ENCODE measurements around the gene WNK2.

The WNK2 gene

DNA sequence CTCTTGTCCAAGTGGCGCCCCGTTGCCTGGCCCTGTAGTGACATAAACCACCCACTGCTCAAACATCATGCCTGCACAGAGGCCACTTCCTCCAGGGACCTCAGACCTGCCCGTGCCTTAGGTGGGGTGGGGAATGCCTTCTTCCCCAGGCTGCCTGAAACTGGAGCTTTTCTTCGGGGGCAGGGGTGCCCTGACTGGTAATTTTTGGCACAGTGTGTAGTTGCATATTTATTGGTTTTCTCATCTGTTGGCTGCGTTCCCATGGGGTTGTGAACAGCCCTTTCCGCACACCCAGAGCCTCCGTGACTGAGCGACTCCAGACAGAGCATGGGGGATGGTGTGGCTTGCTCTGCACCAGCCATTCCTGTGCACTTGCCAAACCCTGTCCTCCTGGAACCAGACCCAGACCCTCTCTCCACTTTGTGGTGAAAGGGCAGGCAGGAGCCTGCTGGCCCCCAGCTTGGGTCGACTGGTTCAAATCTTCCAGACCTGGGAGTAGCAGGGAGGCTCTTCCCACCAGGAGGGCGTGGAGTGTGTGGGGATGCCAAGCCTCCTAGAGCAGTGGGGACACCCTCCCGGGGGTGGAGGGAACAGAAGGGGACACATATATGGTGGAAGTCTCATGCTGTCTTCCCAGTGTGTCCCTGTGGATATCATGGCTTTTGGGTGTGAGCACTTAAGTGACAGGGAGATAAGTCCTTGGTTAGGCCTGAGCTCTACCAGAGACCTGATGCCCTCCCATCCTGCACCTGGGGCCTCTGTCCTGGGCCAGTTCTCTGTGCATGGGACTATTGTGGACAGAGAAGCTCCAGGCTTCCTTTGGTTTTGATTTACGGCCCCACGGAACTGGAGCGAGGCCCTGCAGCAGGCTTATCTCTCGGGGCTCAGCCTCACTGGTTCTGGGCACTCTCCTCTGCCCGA is 39.6 kb downstream of the WNK2 start:
- no peak overlapping the region for H3K27ac Mint-ChIP-seq
- no peaks in the 10 kb centered on the region for H3K27me3 Mint-ChIP-seq
- H3K4me3 Mint-ChIP-seq: no peak overlapping the region
- no peak for DNase-seq
- H3K9me3 Mint-ChIP-seq: no peaks in the 10 kb centered on the region
- peaks cover 5% of the 10 kb centered on the region for H3K4me1 Mint-ChIP-seq (ENCODE audit: low read depth)
- no peaks in the 10 kb centered on the region for H3K36me3 Mint-ChIP-seq (ENCODE audit: low read depth)

GRCh38 chr9:93224591-93224990 is 40.7 kb downstream of the WNK2 start:
- DNase-seq: no peak
- Mint-ChIP-seq H3K27me3 (no peaks in the 10 kb centered on the region), H3K4me1 (ENCODE audit: low read depth) (peaks cover 5% of the 10 kb centered on the region), H3K27ac (no peak overlapping the region), H3K4me3 (no peak overlapping the region), H3K9me3 (no peaks in the 10 kb centered on the region), H3K36me3 (ENCODE audit: low read depth) (no peaks in the 10 kb centered on the region)

DNA sequence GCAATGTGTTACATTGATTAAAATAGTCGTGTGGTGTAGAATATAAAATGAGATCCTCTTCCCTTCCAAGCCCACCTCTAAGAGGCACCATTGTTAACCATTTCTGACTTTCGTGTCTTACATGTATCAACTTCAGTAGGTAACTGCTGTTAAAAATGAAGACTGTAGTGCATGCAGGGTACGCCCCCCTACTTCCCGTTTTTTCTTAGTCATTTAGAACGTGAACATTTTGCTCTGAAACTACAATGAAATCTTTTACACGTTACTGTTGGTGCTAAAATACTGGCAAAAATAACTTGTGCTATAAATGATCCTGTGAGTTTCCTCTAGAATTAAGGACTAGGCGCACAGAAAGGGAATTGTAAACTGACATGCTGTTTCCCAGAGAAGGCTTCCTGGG is 41.5 kb downstream of the WNK2 start:
- DNase-seq: no peak
- peaks cover 5% of the 10 kb centered on the region for H3K4me1 Mint-ChIP-seq (ENCODE audit: low read depth)
- no peak overlapping the region for H3K4me3 Mint-ChIP-seq
- no peaks in the 10 kb centered on the region for H3K36me3 Mint-ChIP-seq (ENCODE audit: low read depth)
- no peak overlapping the region for H3K27ac Mint-ChIP-seq
- no peaks in the 10 kb centered on the region for H3K9me3 Mint-ChIP-seq
- H3K27me3 Mint-ChIP-seq: no peaks in the 10 kb centered on the region

GRCh38 chr9:93225892-93226291 is 42.0 kb downstream of the WNK2 start:
- H3K27me3 Mint-ChIP-seq: peaks cover 3% of the 10 kb centered on the region
- no peaks in the 10 kb centered on the region for H3K36me3 Mint-ChIP-seq (ENCODE audit: low read depth)
- H3K4me3 Mint-ChIP-seq: no peak overlapping the region
- H3K9me3 Mint-ChIP-seq: no peaks in the 10 kb centered on the region
- H3K4me1 Mint-ChIP-seq (ENCODE audit: low read depth): peaks cover 5% of the 10 kb centered on the region
- DNase-seq: no peak
- H3K27ac Mint-ChIP-seq: no peak overlapping the region

DNA sequence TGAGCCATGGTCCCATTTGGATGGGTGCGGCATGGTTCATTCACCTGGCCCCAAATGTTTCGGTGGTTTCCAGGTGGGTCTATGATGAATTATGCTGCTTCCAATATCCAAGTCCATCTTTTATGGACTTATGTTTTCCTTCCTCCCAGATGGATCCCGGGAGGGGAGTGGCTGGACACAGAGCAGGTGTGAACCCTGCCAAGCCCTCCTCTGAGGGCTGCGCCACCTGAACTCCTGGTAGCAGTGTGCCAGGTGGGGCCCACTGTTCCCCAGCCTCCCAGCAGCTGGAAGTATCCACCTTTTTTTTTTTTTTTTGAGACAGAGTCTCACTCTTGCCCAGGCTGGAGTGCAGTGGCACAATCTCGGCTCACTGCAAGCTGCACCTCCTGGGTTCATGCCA is 42.9 kb downstream of the WNK2 start:
- Mint-ChIP-seq H3K4me1 (ENCODE audit: low read depth) (peaks cover 5% of the 10 kb centered on the region), H3K9me3 (no peaks in the 10 kb centered on the region), H3K4me3 (no peak overlapping the region), H3K27ac (no peak overlapping the region), H3K36me3 (ENCODE audit: low read depth) (no peaks in the 10 kb centered on the region), H3K27me3 (peaks cover 11% of the 10 kb centered on the region)
- no peak for DNase-seq

DNA sequence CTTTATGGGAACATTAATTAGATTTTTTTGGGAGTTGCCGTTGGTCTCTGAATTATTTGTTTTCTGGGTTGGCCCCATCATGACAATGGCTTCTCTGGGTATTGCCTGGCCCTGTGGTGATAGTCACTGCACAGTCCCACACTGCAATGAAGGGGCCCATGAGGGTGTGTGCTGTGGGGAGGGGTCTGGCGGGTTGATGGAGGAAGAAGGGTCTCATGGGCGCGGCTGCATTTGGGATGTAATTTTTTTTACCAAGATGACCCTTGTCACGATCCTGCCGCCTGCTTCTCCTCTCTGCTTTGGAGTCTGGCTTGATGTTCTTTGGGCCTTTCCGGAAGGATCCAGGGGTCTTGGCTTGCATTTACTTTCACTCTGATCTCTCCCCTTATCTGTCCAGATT is 44.1 kb downstream of the WNK2 start:
- H3K27ac Mint-ChIP-seq: no peak overlapping the region
- no peak overlapping the region for H3K4me3 Mint-ChIP-seq
- DNase-seq: no peak
- peaks cover 5% of the 10 kb centered on the region for H3K4me1 Mint-ChIP-seq (ENCODE audit: low read depth)
- H3K27me3 Mint-ChIP-seq: peaks cover 21% of the 10 kb centered on the region
- no peaks in the 10 kb centered on the region for H3K36me3 Mint-ChIP-seq (ENCODE audit: low read depth)
- no peaks in the 10 kb centered on the region for H3K9me3 Mint-ChIP-seq

GRCh38 chr9:93228453-93228852 is 44.5 kb downstream of the WNK2 start:
- Mint-ChIP-seq H3K9me3 (no peaks in the 10 kb centered on the region), H3K4me3 (no peak overlapping the region), H3K27ac (no peak overlapping the region), H3K27me3 (peaks cover 24% of the 10 kb centered on the region), H3K36me3 (ENCODE audit: low read depth) (no peaks in the 10 kb centered on the region), H3K4me1 (ENCODE audit: low read depth) (peaks cover 5% of the 10 kb centered on the region)
- no peak for DNase-seq

DNA sequence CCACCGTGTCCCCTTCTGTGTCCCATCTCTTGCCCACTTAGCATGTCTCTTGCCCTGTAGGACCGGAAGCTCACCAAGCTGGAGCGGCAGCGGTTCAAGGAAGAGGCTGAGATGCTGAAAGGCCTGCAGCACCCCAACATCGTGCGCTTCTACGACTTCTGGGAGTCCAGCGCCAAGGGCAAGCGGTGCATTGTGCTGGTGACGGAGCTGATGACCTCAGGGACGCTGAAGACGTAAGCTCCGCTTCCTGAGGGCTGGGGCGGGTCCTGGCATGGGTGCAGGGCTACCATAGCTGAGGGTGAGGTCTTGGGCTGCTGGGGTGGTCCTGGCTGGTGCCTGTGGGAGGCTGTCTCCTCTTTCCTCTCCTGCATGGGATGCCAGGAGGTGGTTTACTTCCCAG is 45.7 kb downstream of the WNK2 start:
- DNase-seq: no peak
- Mint-ChIP-seq H3K9me3 (no peaks in the 10 kb centered on the region), H3K27me3 (peaks cover 24% of the 10 kb centered on the region)

DNA sequence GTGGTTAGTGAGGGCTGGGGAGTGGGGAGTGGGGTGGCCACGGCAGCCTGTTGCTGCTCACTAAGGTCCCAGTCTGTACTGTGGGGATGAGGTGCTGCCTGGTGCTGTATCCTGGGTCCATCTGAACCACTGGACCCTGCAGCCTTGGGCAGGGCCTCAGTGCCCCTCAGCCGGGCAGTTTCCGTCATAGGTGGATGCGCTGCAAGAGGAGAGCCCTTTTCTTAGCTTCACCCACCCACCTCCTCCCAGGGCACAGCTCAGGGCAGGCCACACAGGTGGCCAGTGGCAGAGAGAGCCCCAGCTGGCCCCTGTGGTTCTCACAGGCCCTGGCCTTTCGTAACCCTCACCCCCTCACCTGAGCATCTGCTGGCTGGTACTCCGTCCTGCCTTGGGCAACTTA is 46.2 kb downstream of the WNK2 start:
- no peak overlapping the region for H3K4me3 Mint-ChIP-seq
- H3K27me3 Mint-ChIP-seq: peaks cover 24% of the 10 kb centered on the region

More for the DNA sequence above, 45.7 kb downstream of the WNK2 start:
- Mint-ChIP-seq H3K4me3 (no peak overlapping the region), H3K4me1 (ENCODE audit: low read depth) (peaks cover 5% of the 10 kb centered on the region), H3K27ac (no peak overlapping the region), H3K36me3 (ENCODE audit: low read depth) (no peaks in the 10 kb centered on the region)

GRCh38 chr9:93230601-93231000 is 46.7 kb downstream of the WNK2 start:
- no peak for DNase-seq
- Mint-ChIP-seq H3K27me3 (peaks cover 24% of the 10 kb centered on the region), H3K27ac (no peak overlapping the region), H3K9me3 (no peaks in the 10 kb centered on the region), H3K4me1 (ENCODE audit: low read depth) (peaks cover 2% of the 10 kb centered on the region), H3K4me3 (no peak overlapping the region), H3K36me3 (ENCODE audit: low read depth) (no peaks in the 10 kb centered on the region)

More for the DNA sequence above, 46.2 kb downstream of the WNK2 start:
- no peak for DNase-seq
- no peaks in the 10 kb centered on the region for H3K36me3 Mint-ChIP-seq (ENCODE audit: low read depth)
- H3K27ac Mint-ChIP-seq: no peak overlapping the region
- no peaks in the 10 kb centered on the region for H3K9me3 Mint-ChIP-seq
- peaks cover 5% of the 10 kb centered on the region for H3K4me1 Mint-ChIP-seq (ENCODE audit: low read depth)

- no peak for DNase-seq
- peaks cover 24% of the 10 kb centered on the region for H3K27me3 Mint-ChIP-seq
These were observed 47.3 kb downstream of the WNK2 start for GRCh38 chr9:93231121-93231694.

GRCh38 chr9:93231716-93232115 is 47.8 kb downstream of the WNK2 start:
- Mint-ChIP-seq H3K36me3 (ENCODE audit: low read depth) (no peaks in the 10 kb centered on the region), H3K9me3 (no peaks in the 10 kb centered on the region), H3K27me3 (peaks cover 24% of the 10 kb centered on the region), H3K4me3 (no peak overlapping the region), H3K27ac (no peak overlapping the region), H3K4me1 (ENCODE audit: low read depth) (no peaks in the 10 kb centered on the region)
- no peak for DNase-seq

More at GRCh38 chr9:93231121-93231694, 47.3 kb downstream of the WNK2 start:
- no peak overlapping the region for H3K4me3 Mint-ChIP-seq
- no peaks in the 10 kb centered on the region for H3K36me3 Mint-ChIP-seq (ENCODE audit: low read depth)
- H3K4me1 Mint-ChIP-seq (ENCODE audit: low read depth): no peaks in the 10 kb centered on the region
- H3K9me3 Mint-ChIP-seq: no peaks in the 10 kb centered on the region
- no peak overlapping the region for H3K27ac Mint-ChIP-seq

DNA sequence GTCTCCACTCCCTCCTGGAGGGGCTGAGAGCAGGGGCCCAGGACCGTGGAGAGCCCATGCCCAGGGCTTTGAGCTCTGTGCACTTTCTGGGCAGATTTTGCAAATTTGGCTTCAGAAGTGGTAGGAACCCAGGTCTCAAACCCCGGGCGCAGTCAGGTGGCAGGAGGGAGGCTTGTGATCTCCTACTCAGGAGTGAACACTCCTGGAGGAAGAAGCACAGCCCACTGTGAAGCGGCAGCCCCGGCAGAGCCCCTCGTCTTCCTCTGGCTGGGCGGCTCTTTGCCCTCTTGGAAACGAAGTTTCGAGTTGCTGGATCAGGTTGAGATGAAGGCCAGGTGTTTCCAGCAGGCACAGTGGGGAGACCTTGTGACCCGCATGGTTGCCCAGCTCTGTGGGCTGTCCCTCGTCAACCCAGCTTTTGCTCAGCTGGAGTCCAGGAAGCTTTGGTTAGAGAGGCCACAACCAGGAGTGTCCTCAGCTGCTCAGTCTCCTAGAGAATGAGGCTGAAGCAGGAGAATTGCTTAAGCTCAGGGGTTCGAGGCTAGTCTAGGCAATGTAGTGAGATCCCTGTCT is 48.5 kb downstream of the WNK2 start:
- no peak for DNase-seq
- Mint-ChIP-seq H3K36me3 (ENCODE audit: low read depth) (no peaks in the 10 kb centered on the region), H3K4me1 (ENCODE audit: low read depth) (peaks cover 3% of the 10 kb centered on the region), H3K27ac (no peak overlapping the region), H3K27me3 (peaks cover 24% of the 10 kb centered on the region), H3K9me3 (peaks cover 4% of the 10 kb centered on the region), H3K4me3 (no peak overlapping the region)

DNA sequence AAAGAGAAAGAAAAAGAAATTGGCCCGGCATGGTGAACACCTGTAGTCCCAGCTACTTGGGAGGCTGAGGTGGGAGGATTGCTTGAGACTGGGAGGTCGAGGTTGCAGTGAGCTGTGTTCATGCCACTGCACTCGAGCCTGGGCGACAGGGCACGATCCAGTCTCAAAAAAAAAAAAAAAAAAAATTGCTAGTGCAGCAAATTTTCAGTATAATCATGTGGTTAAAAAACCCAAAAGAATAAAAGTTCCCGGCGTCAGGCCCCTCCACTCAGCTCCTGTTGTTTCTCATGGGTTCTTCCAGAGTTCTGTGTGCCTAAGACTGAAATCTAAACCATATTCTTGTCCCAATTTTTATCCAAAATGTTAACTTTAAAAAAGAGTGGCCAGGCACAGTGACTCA is 49.1 kb downstream of the WNK2 start:
- H3K4me1 Mint-ChIP-seq (ENCODE audit: low read depth): peaks cover 7% of the 10 kb centered on the region
- DNase-seq: no peak
- peaks cover 5% of the 10 kb centered on the region for H3K9me3 Mint-ChIP-seq
- no peaks in the 10 kb centered on the region for H3K36me3 Mint-ChIP-seq (ENCODE audit: low read depth)
- no peak overlapping the region for H3K4me3 Mint-ChIP-seq
- peaks cover 24% of the 10 kb centered on the region for H3K27me3 Mint-ChIP-seq
- H3K27ac Mint-ChIP-seq: no peak overlapping the region

- Mint-ChIP-seq H3K9me3 (peaks cover 5% of the 10 kb centered on the region), H3K27ac (no peak overlapping the region), H3K4me1 (ENCODE audit: low read depth) (peaks cover 8% of the 10 kb centered on the region), H3K27me3 (peaks cover 24% of the 10 kb centered on the region), H3K36me3 (ENCODE audit: low read depth) (no peaks in the 10 kb centered on the region), H3K4me3 (no peak overlapping the region)
- no peak for DNase-seq
These were observed 50.7 kb downstream of the WNK2 start for GRCh38 chr9:93234600-93234999.

All from activated T-cell treated with anti-CD3 and anti-CD28 coated beads, Interleukin-2, amount 50 U/mL, for 24 hours (primary cell).